Tibial nerve (tissue), 3 donors: ENCODE results near the gene PTK7.

Source experiments
- CTCF ChIP-seq, 5 experiments: fragments of 200-600 bp in 3 of 5; fragments of 450-650 bp in 2 of 5; sonication (generic) in 3 of 5; IDR thresholded peaks; one replicate each; pipeline ENCODE4 v1.5.1; 2016 to 2019; ENCODE audit warnings: antibody characterized with exemption in 5 of 5, mild to moderate bottlenecking in 3 of 5, moderate library complexity in 2 of 5
- POLR2A ChIP-seq, 2 donors: fragments of 450-650 bp; IDR thresholded peaks; one replicate each; pipeline ENCODE4 v1.6.1; 2017; ENCODE audit warnings: antibody characterized with exemption in 2 of 2, mild to moderate bottlenecking in 2 of 2, moderate library complexity in 2 of 2

- TF ChIP-seq CTCF (IDR thresholded peaks at IDR 0.05) = no peak
- no peak for TF ChIP-seq POLR2A (IDR thresholded peaks at IDR 0.05)
Measured at GRCh38 chr6:43202451-43202850, 126.3 kb downstream of the PTK7 start.
